ENCODE results near the gene STK24. TPM values are rescaled to one million over a fixed set of nuclear protein-coding genes. Genes with fewer than 3 reads are reported as not detected.
A peak's percentile ranks its signal among the peaks of the same experiment; 100 is the strongest.

STK24 gene
- total and polyA plus RNA-seq, 2 of the 4 experiments (the other 2 are of a cell fraction), result 29.2 to 43.4 TPM

DNA sequence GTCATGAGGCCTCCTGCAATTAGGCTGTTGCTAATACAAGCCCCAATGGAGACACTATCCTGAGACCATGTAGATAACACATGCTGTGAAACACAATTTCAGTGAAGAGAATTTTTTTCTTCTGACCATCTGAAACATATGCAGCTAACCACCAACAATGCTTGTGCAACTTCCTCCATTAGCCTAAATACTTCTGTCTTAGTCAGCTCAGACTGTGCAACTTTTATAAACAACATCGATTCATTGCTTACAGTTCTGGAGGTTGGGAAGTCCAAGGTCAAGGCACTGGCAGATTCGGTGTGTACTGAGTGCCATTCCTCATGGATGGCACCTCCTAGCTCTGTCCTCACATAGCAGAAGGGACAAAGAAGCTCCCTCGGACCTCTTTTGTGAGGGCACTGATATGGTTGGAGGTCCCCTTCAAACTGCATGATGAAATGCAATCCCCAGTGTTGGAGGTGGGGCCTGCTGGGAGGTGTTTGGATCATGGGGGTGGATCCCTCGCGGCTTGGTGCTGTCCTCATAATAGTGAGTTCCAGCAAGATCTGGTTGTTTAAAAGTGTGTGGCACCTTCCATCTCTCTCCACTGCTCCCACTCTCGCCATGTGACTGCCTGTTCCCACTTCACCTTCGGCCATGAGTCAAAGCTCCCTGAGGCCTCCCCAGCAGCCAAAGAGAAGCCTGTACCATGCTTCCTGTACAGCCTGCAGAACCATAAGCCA lies 27.7 kb downstream of the STK24 start:
- Histone ChIP-seq H2AFZ (replicated peaks; ENCODE audit: low read length, poor library complexity) (no peak overlapping the region), H3K14ac (replicated peaks; ENCODE audit: low read depth, low read length) (peak overlapping the region; percentile 48), H3K9me3 (ENCODE audit: control insufficient read depth, insufficient read depth, low read length) (peaks cover 10% of the 10 kb centered on the region), H2BK20ac (ENCODE audit: low read depth, low read length) (peak overlapping the region; percentile 81), H3K23ac (ENCODE audit: low read depth, low read length) (peak overlapping the region; percentile 66; the same call in 1 of the 2 replicates), H4K8ac (ENCODE audit: low read depth in 2 of 2, low read length in 2 of 2) (peak overlapping the region; percentile 0 to 85; a peak in 2 of 4 replicates), H2BK5ac (ENCODE audit: low read depth, low read length, poor library complexity, severe bottlenecking) (peak overlapping the region; percentile 92), H3K18ac (ENCODE audit: low read depth, low read length) (peak overlapping the region; percentile 18), H3K79me1 (ENCODE audit: low read depth in 1 of 2, low read length in 2 of 2) (peaks cover 30 to 75% of the 10 kb centered on the region in 2 experiments), H3K27ac (ENCODE audit: insufficient read depth, low read length) (peak overlapping the region; percentile 75), H4K20me1 (ENCODE audit: insufficient read depth, low read length) (peaks cover 46% of the 10 kb centered on the region), H3K4me3 (ENCODE audit: insufficient read depth, low read depth, low read length) (no peak overlapping the region), H3K4me2 (ENCODE audit: low read depth, low read length) (0 out of 2 replicates have a peak overlapping the region, but pooled peaks have one; percentile 29), H2BK120ac (ENCODE audit: low read depth, low read length) (peak overlapping the region; percentile 90), H3K4me1 (ENCODE audit: control insufficient read depth, insufficient read depth, low read length) (peaks cover 23% of the 10 kb centered on the region), H3K4ac (ENCODE audit: low read depth, low read length) (peak overlapping the region; percentile 89), H4K5ac (ENCODE audit: low read depth, low read length) (no peak overlapping the region), H2AK9ac (replicated peaks; ENCODE audit: low read depth, low read length, poor library complexity) (peak overlapping the region; percentile 78), H3K9ac (ENCODE audit: low read depth, low read length) (no peak overlapping the region), H3K56ac (ENCODE audit: extremely low read depth, insufficient read depth, low read length) (peak overlapping the region; percentile 64; the same call in 1 of the 2 replicates), H3K36me3 (ENCODE audit: control insufficient read depth, insufficient read depth, low read length) (peaks cover 8% of the 10 kb centered on the region), H4K91ac (ENCODE audit: insufficient read depth, low read depth, low read length) (peak overlapping the region; percentile 77), H3K9me1 (ENCODE audit: insufficient read depth, low read length) (peaks cover 36% of the 10 kb centered on the region), H2BK15ac (ENCODE audit: low read depth, low read length) (peak overlapping the region; percentile 45; the same call in 1 of the 3 replicates), H2AK5ac (ENCODE audit: low read depth, low read length) (peak overlapping the region; percentile 97), H3K27me3 (ENCODE audit: control insufficient read depth, insufficient read depth, low read length) (no peaks in the 10 kb centered on the region)
- intact Hi-C loops (cut with micrococcal nuclease), result loop anchor here (2.0 kb wide), 1 partner anchor 40 kb away; no protein-coding TSS in a partner anchor
- in situ Hi-C loops (cut with MboI; ENCODE audit: low sequenced_read_pairs), result no loop called here
- ATAC-seq (ENCODE audit: low read depth) (peak; percentile 95), DNase-seq (peak; percentile 98)
- CTCF ChIA-PET, result interaction anchor here (1.7 kb wide), 1 partner anchor 19 kb away, joined by 4 read pairs; no protein-coding TSS in a partner anchor
- WGBS, 2 experiments (ENCODE audit: extremely low coverage in 2 of 2, insufficient read length in 1 of 2), result 100% methylated on average over 1 of the region's 7 CpGs; no CpG with 5 or more reads in 1 of the 2 experiments
- BruUV-seq (replicated peaks), result no TSS peak
- POLR2A ChIA-PET (ENCODE audit: unreplicated experiment), result interaction anchor here (0.9 kb wide), 1 partner anchor 41 kb away, joined by 3 read pairs; no protein-coding TSS in a partner anchor
- dilution Hi-C loops (cut with HindIII; ENCODE audit: low sequenced_read_pairs, unreplicated experiment), result no loop called here
- TF ChIP-seq RAD21 (IDR thresholded peaks at IDR 0.05; ENCODE audit: low read length), result no peak
- peak; percentile 96 for TF ChIP-seq FOS (IDR thresholded peaks at IDR 0.05; ENCODE audit: low read depth, low read length)
- TF ChIP-seq POLR2A (IDR thresholded peaks at IDR 0.05; ENCODE audit: low read depth, low read length), result no peak
- peak; percentile 11; the same call in 1 of the 2 replicates for TF ChIP-seq MAFK (IDR thresholded peaks at IDR 0.05; ENCODE audit: low read depth, low read length)
- no peak for TF ChIP-seq CHD1 (IDR thresholded peaks at IDR 0.05; ENCODE audit: low read depth, low read length)
- TF ChIP-seq NFE2L2 (IDR thresholded peaks at IDR 0.05; ENCODE audit: low read depth, low read length), result peak; percentile 40; the same call in 1 of the 2 replicates
- 0 out of 2 replicates have a peak, but pooled peaks have one; percentile 23 for TF ChIP-seq MXI1 (IDR thresholded peaks at IDR 0.05; ENCODE audit: borderline replicate concordance, low read depth, low read length)
- TF ChIP-seq SMC3 (IDR thresholded peaks at IDR 0.05; ENCODE audit: low read depth, low read length), result no peak; the same call in 1 of the 2 replicates
- no peak for TF ChIP-seq RFX5 (IDR thresholded peaks at IDR 0.05; ENCODE audit: low read depth, low read length)
- TF ChIP-seq BHLHE40 (IDR thresholded peaks at IDR 0.05; ENCODE audit: low read depth, low read length), result no peak; the same call in 1 of the 2 replicates
- TF ChIP-seq RCOR1 (IDR thresholded peaks at IDR 0.05; ENCODE audit: insufficient replicate concordance, low read length), result peak; percentile 94
- TF ChIP-seq, protein P1, sequence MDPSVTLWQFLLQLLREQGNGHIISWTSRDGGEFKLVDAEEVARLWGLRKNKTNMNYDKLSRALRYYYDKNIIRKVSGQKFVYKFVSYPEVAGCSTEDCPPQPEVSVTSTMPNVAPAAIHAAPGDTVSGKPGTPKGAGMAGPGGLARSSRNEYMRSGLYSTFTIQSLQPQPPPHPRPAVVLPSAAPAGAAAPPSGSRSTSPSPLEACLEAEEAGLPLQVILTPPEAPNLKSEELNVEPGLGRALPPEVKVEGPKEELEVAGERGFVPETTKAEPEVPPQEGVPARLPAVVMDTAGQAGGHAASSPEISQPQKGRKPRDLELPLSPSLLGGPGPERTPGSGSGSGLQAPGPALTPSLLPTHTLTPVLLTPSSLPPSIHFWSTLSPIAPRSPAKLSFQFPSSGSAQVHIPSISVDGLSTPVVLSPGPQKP (IDR thresholded peaks at IDR 0.05; ENCODE audit: borderline replicate concordance, low read depth, low read length), result no peak
- TF ChIP-seq MAZ (IDR thresholded peaks at IDR 0.05; ENCODE audit: borderline replicate concordance, low read depth, low read length), result peak; percentile 31; the same call in 1 of the 2 replicates
- TF ChIP-seq CEBPB (IDR thresholded peaks at IDR 0.05; ENCODE audit: low read depth, low read length), result peak; percentile 99
- TF ChIP-seq USF2 (IDR thresholded peaks at IDR 0.05; ENCODE audit: low read depth, low read length), result 0 out of 2 replicates have a peak, but pooled peaks have one; percentile 16
